HFF-Myc (cell line): ENCODE data around the gene QRSL1.
A peak's percentile ranks its signal among the peaks of the same experiment; 100 is the strongest.
"Not testable (repeated sequence)": the region's sequence is repeated elsewhere in the genome, so short reads cannot be mapped to it uniquely, and the experiment has no call there.

Experiments used
- DNase-seq: peaks from one replicate; pipeline ENCODE4 v3.0.0-alpha.2; 2011; ENCODE audit warnings: low read depth; ENCODE audit errors: extremely low read depth
- H3K4me3 ChIP-seq: replicated peaks from 2 replicates; pipeline ENCODE4 v1.5.1; 2011; ENCODE audit warnings: low read depth, mild to moderate bottlenecking, control low read depth, low read length
- CTCF ChIP-seq: IDR thresholded peaks from 2 replicates; pipeline ENCODE4 v1.5.1; 2012; ENCODE audit warnings: mild to moderate bottlenecking, low read depth, low read length, control low read depth; ENCODE audit errors: missing control alignments

Gene QRSL1, protein sequence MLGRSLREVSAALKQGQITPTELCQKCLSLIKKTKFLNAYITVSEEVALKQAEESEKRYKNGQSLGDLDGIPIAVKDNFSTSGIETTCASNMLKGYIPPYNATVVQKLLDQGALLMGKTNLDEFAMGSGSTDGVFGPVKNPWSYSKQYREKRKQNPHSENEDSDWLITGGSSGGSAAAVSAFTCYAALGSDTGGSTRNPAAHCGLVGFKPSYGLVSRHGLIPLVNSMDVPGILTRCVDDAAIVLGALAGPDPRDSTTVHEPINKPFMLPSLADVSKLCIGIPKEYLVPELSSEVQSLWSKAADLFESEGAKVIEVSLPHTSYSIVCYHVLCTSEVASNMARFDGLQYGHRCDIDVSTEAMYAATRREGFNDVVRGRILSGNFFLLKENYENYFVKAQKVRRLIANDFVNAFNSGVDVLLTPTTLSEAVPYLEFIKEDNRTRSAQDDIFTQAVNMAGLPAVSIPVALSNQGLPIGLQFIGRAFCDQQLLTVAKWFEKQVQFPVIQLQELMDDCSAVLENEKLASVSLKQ

GRCh38 chr6:106629103-106629858 lies at the start of gene QRSL1, which contains the start of gene RTN4IP1:
TSS of gene QRSL1 (plus strand) at chr6:106629578. CDS start at chr6:106629682, 104 bp downstream.
TSS of gene RTN4IP1 (minus strand) at chr6:106629498. CDS start at chr6:106629021, 477 bp downstream.
- no peak for TF ChIP-seq CTCF
- peak within 1 kb of the TSS; percentile 83 for H3K4me3 ChIP-seq
- peak; percentile 90 for DNase-seq

DNA sequence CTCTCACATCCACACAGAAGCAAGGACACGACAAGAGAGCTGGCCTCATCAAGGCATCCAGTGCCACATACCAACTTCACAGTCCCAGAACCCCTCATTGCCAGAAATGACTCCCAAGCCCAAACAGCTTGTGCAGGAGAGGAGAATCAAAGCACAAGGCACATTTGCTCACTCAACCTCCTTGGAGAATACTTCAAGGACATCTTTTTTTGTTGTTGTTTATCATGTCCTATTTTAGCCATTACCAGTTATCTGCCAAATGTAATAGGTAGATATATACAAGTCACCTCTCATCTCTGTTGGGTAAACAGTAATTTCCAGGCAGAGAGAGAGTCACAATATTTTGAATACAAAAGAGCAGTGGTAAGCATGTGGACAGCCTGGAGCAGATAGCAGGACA lies 47.9 kb upstream of the QRSL1 start:
- no peak for DNase-seq
- TF ChIP-seq CTCF: no peak

GRCh38 chr6:106586815-106587415 lies 42.5 kb upstream of the QRSL1 start:
- no peak for TF ChIP-seq CTCF
- DNase-seq: no peak
- no peak overlapping the region for H3K4me3 ChIP-seq

More for the DNA sequence above, 47.9 kb upstream of the QRSL1 start:
- no peak overlapping the region for H3K4me3 ChIP-seq

GRCh38 chr6:106588937-106589336 lies 40.4 kb upstream of the QRSL1 start:
- not testable (repeated sequence) for H3K4me3 ChIP-seq, DNase-seq

DNA sequence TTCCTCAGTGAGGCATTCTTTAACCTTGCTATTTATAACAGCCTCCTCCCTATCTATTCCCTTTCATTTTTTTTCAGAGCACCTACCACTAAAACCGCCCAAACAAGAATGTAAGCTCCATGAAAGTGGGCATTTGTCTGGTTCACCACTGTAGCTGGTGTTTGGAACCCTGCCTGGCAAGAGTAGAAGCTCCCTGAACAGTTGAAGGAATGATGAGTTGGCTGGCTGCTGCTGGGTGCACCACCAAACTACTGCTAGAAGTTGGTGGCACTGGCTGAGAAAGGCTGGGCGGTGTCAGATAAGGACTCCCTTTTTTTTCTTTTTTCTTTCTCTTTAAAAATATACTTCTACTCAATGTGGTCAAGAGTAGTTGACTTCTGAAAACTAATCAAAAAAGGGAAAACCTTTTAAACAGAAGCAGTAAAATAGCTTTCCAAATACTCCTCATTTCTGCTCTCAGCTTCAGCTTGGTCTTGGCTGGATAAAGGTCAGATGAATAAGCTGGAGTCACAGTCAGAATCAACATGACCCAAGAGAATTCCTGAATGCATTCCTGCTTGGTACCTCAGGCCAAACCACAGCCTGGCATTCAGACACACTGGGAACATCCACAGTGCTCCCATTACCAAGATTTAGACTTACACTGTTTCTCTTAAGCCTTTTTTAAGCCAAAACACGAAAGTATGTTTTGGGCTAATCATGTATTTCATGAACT lies 38.1 kb upstream of the QRSL1 start:
- DNase-seq: peak; percentile 36
- no peak for TF ChIP-seq CTCF
- no peak overlapping the region for H3K4me3 ChIP-seq

GRCh38 chr6:106599440-106599839 lies 29.9 kb upstream of the QRSL1 start:
- no peak for TF ChIP-seq CTCF
- DNase-seq: no peak
- no peak overlapping the region for H3K4me3 ChIP-seq
